GM19324 (cell line): ENCODE data around the gene RPA1.

ENCODE experiments used
- ATAC-seq: cut with Tn5 transposase; IDR thresholded peaks from one replicate; pipeline ENCODE4 v1.9.1; 2021; ENCODE audit warnings: mild to moderate bottlenecking, moderate library complexity; ENCODE audit not compliant: unreplicated experiment, low FRiP score

The RPA1 gene

GRCh38 chr17:1907216-1907631 lies 77.4 kb downstream of the RPA1 start:
- ATAC-seq = no peak

GRCh38 chr17:1907909-1908698 lies 78.3 kb downstream of the RPA1 start:
- ATAC-seq = no peak

- no peak for ATAC-seq
Observed at GRCh38 chr17:1908699-1909309, 79.0 kb downstream of the RPA1 start.

GRCh38 chr17:1909985-1910384 lies 80.2 kb downstream of the RPA1 start:
- ATAC-seq = no peak

GRCh38 chr17:1912146-1912545 lies 82.3 kb downstream of the RPA1 start:
- no peak for ATAC-seq

GRCh38 chr17:1913702-1914101 lies 83.9 kb downstream of the RPA1 start:
- ATAC-seq = no peak

GRCh38 chr17:1914661-1915083 lies 84.9 kb downstream of the RPA1 start:
- no peak for ATAC-seq

GRCh38 chr17:1915889-1916288 lies 86.1 kb downstream of the RPA1 start:
- no peak for ATAC-seq

- ATAC-seq = no peak
Observed at GRCh38 chr17:1916316-1916715, 86.5 kb downstream of the RPA1 start.

GRCh38 chr17:1916963-1917715 lies 87.3 kb downstream of the RPA1 start:
- ATAC-seq = no peak

- ATAC-seq = no peak
Observed at GRCh38 chr17:1918346-1919162, 88.7 kb downstream of the RPA1 start.

GRCh38 chr17:1919201-1919600 lies 89.4 kb downstream of the RPA1 start:
- ATAC-seq = no peak

- no peak for ATAC-seq
Observed at GRCh38 chr17:1920948-1921351, 91.1 kb downstream of the RPA1 start.

- no peak for ATAC-seq
Observed at GRCh38 chr17:1928976-1929375, 99.2 kb downstream of the RPA1 start.

GRCh38 chr17:1930337-1930645 lies 100.5 kb downstream of the RPA1 start:
- no peak for ATAC-seq

GRCh38 chr17:1931844-1932579 lies 102.2 kb downstream of the RPA1 start:
- no peak for ATAC-seq

GRCh38 chr17:1933875-1934715 lies 104.3 kb downstream of the RPA1 start:
- ATAC-seq = no peak

- no peak for ATAC-seq
Observed at GRCh38 chr17:1934901-1935300, 105.1 kb downstream of the RPA1 start.

- no peak for ATAC-seq
Observed at GRCh38 chr17:1936766-1937165, 107.0 kb downstream of the RPA1 start.
